H9 (cell line): ENCODE data around the gene SEPTIN7. TPM values are rescaled to one million over a fixed set of nuclear protein-coding genes. Genes with fewer than 3 reads are reported as not detected.
A peak's percentile ranks its signal among the peaks of the same experiment; 100 is the strongest.

ENCODE experiments used
- DNase-seq: peaks from one replicate; pipeline ENCODE4 v3.0.0-alpha.2; 2017
- H2AFZ ChIP-seq: one replicate; pipeline ENCODE4 v1.6.1; 2013; ENCODE audit warnings: mild to moderate bottlenecking, low read length, control low read depth, moderate library complexity
- H2AK5ac ChIP-seq: 2 replicates; pipeline ENCODE4 v1.6.1; 2013; ENCODE audit warnings: low read length, control low read depth, mixed read lengths; ENCODE audit not compliant: insufficient read length
- H2BK120ac ChIP-seq: one replicate; pipeline ENCODE4 v1.6.1; 2013; ENCODE audit warnings: low read depth, mild to moderate bottlenecking, low read length, control low read depth, inconsistent platforms; ENCODE audit not compliant: poor library complexity, severe bottlenecking
- H2BK12ac ChIP-seq: 2 replicates; pipeline ENCODE4 v1.6.1; 2013; ENCODE audit warnings: low read length, control low read depth, mixed read lengths, low read depth; ENCODE audit not compliant: insufficient read length
- H2BK15ac ChIP-seq: 2 replicates; pipeline ENCODE4 v1.6.1; 2013; ENCODE audit warnings: low read depth, low read length, control low read depth
- H2BK20ac ChIP-seq: one replicate; pipeline ENCODE4 v1.6.1; 2013; ENCODE audit warnings: low read depth, mild to moderate bottlenecking, low read length, control low read depth, inconsistent platforms; ENCODE audit not compliant: poor library complexity, severe bottlenecking
- H2BK5ac ChIP-seq: 2 replicates; pipeline ENCODE4 v1.6.1; 2013; ENCODE audit warnings: low read length, control low read depth, mixed read lengths; ENCODE audit not compliant: insufficient read length
- H3K14ac ChIP-seq: 2 replicates; pipeline ENCODE4 v1.6.1; 2013; ENCODE audit warnings: low read length, control low read depth; ENCODE audit not compliant: insufficient read depth
- H3K18ac ChIP-seq: 2 replicates; pipeline ENCODE4 v1.6.1; 2013; ENCODE audit warnings: low read depth, mild to moderate bottlenecking, mixed read lengths, low read length, control low read depth; ENCODE audit not compliant: insufficient read length
- H3K23ac ChIP-seq: 2 replicates; pipeline ENCODE4 v1.6.1; 2013; ENCODE audit warnings: low read length, control low read depth, mixed read lengths, low read depth; ENCODE audit not compliant: insufficient read length
- H3K23me2 ChIP-seq: 2 replicates; pipeline ENCODE4 v1.6.1; 2013; ENCODE audit warnings: low read depth, mild to moderate bottlenecking, mixed read lengths, low read length, control low read depth; ENCODE audit not compliant: insufficient read length, poor library complexity, severe bottlenecking
- H3K27ac ChIP-seq: 2 replicates; pipeline ENCODE4 v1.5.1; 2013; ENCODE audit warnings: low read length, control low read depth, mixed read lengths, low read depth; ENCODE audit not compliant: insufficient read length
- H3K27me3 ChIP-seq: 2 replicates; pipeline ENCODE4 v1.6.1; 2013; ENCODE audit warnings: low read length, control low read depth, inconsistent platforms; ENCODE audit not compliant: insufficient read depth
- H3K4ac ChIP-seq: 2 replicates; pipeline ENCODE4 v1.6.1; 2013; ENCODE audit warnings: low read depth, mild to moderate bottlenecking, control low read depth, inconsistent platforms, low read length, moderate library complexity
- H3K4me1 ChIP-seq: 2 replicates; pipeline ENCODE4 v1.6.1; 2013; ENCODE audit warnings: low read length, control low read depth, inconsistent platforms; ENCODE audit not compliant: insufficient read depth
- H3K4me2 ChIP-seq: 2 replicates; pipeline ENCODE4 v1.6.1; 2013; ENCODE audit warnings: low read length, control low read depth, mixed read lengths; ENCODE audit not compliant: insufficient read length, insufficient read depth
- H3K56ac ChIP-seq: 2 replicates; pipeline ENCODE4 v1.6.1; 2013; ENCODE audit warnings: low read depth, mild to moderate bottlenecking, mixed read lengths, low read length, control low read depth; ENCODE audit not compliant: insufficient read length
- H3K79me1 ChIP-seq: 2 replicates; pipeline ENCODE4 v1.6.1; 2013; ENCODE audit warnings: low read depth, mild to moderate bottlenecking, moderate library complexity, low read length, control low read depth, inconsistent platforms; ENCODE audit not compliant: insufficient read depth, poor library complexity, severe bottlenecking
- H3K79me2 ChIP-seq: 2 replicates; pipeline ENCODE4 v1.6.1; 2013; ENCODE audit warnings: low read length, control low read depth, inconsistent platforms; ENCODE audit not compliant: insufficient read depth
- H3K9ac ChIP-seq: 2 replicates; pipeline ENCODE4 v1.6.1; 2013; ENCODE audit warnings: low read length, control low read depth, mixed read lengths; ENCODE audit not compliant: insufficient read length; ENCODE audit errors: extremely low read depth
- H3K9me3 ChIP-seq: one replicate; pipeline ENCODE4 v1.6.1; 2013; ENCODE audit warnings: low read depth, low read length, inconsistent platforms; ENCODE audit not compliant: control insufficient read depth
- H3T11ph ChIP-seq: one replicate; pipeline ENCODE4 v1.6.1; 2013; ENCODE audit warnings: mild to moderate bottlenecking, low read length, control low read depth, inconsistent platforms
- H4K20me1 ChIP-seq: one replicate; pipeline ENCODE4 v1.6.1; 2013; ENCODE audit not compliant: control insufficient read depth, insufficient read length, insufficient read depth
- H4K5ac ChIP-seq: 2 replicates; pipeline ENCODE4 v1.6.1; 2013; ENCODE audit warnings: low read depth, mild to moderate bottlenecking, mixed read lengths, low read length, control low read depth; ENCODE audit not compliant: insufficient read length
- H4K8ac ChIP-seq: replicated peaks from 2 replicates; pipeline ENCODE4 v1.6.1; 2013; ENCODE audit warnings: low read length, control low read depth, mixed read lengths, low read depth; ENCODE audit not compliant: insufficient read length
- H4K91ac ChIP-seq: 2 replicates; pipeline ENCODE4 v1.6.1; 2013; ENCODE audit warnings: low read depth, mild to moderate bottlenecking, moderate library complexity, mixed read lengths, low read length, control low read depth; ENCODE audit not compliant: insufficient read length
- H3K27ac Mint-ChIP-seq, 3 experiments: 2 replicates in 2 of 3; 3 replicates in 1 of 3; pipeline ENCODE4 v1.8.0; 2020 to 2021; ENCODE audit warnings: mixed read lengths in 3 of 3, mild to moderate bottlenecking in 1 of 3, moderate library complexity in 1 of 3
- H3K27me3 Mint-ChIP-seq: 2 replicates; pipeline ENCODE4 v1.8.0; 2021; ENCODE audit warnings: low read depth, mild to moderate bottlenecking, moderate library complexity, mixed read lengths
- H3K36me3 Mint-ChIP-seq, 3 experiments: 2 replicates in 2 of 3; 3 replicates in 1 of 3; pipeline ENCODE4 v1.8.0; 2020 to 2021; ENCODE audit warnings: low read depth in 3 of 3, mixed read lengths in 3 of 3; ENCODE audit not compliant: insufficient read depth in 1 of 3
- H3K4me1 Mint-ChIP-seq, 2 experiments: 2 replicates each; pipeline ENCODE4 v1.8.0; 2020; ENCODE audit warnings: mixed read lengths in 2 of 2
- H3K4me3 Mint-ChIP-seq, 2 experiments: 2 replicates in 1 of 2; 3 replicates in 1 of 2; pipeline ENCODE4 v1.8.0; 2020 to 2021; ENCODE audit warnings: mild to moderate bottlenecking in 2 of 2, mixed read lengths in 2 of 2, moderate library complexity in 1 of 2
- H3K9me3 Mint-ChIP-seq, 2 experiments: 2 replicates in 1 of 2; 3 replicates in 1 of 2; pipeline ENCODE4 v1.8.0; 2020; ENCODE audit warnings: mild to moderate bottlenecking in 2 of 2, mixed read lengths in 2 of 2, moderate library complexity in 1 of 2
- WGBS: extraction: QIAGEN DNeasy Blood & Tissue Kit; methylation state at CpG from one replicate; pipeline ENCODE4 v1.1.7; 2013; ENCODE audit warnings: missing lambda C conversion rate, low lambda C conversion rate, mixed read lengths; ENCODE audit not compliant: insufficient read length; ENCODE audit errors: extremely low coverage; 5-methylcytosine and 5-hydroxymethylcytosine counted together
- total RNA-seq: library from RNA; stranded (reverse); gene quantifications from 2 replicates; pipeline ENCODE4 v1.2.1, GENCODE V29; 2021
- TF ChIP-seq, protein P1 (sequence below): fragments of 200-600 bp; sonication (generic); conservative IDR thresholded peaks from 3 replicates; pipeline ENCODE4 v1.8.0; 2021; ENCODE audit warnings: antibody characterized with exemption, mild to moderate bottlenecking

SEPTIN7 gene
- total RNA-seq, 1 experiment from 2014 or later, result 184 TPM

DNA sequence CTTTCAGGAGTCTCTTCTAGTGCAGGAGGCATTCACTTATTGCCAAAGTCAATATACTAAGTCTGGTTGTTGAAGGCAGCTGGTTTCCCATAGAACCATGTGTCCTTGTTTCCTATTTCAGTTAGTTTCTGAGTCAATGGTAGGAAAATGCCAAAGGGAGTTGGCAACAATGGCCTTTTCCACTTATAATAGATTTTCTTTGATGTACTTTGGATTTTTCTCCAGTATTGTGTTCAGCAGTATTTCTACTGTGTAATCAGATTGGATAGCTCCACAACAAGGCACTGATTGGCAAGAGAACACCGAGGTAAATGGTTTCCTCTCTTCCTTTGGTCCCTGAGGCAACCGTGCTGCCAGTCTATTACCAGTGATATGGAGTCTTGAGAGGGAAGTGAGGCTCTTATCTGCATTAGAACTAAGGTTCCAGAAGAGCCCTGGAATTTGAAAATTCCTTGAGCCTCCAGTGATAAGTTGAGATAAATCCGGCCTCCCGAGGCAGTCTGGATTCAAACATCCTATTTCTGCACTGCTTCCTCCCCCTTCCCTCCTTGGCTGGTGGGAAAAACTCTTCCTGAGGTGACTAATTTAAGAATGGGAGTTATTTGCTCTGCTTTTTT lies 7.9 kb upstream of the SEPTIN7 start:
- no peak overlapping the region for H4K8ac ChIP-seq
- H3K23me2 ChIP-seq, result no peaks in the 10 kb centered on the region
- H3K27me3 ChIP-seq, result no peaks in the 10 kb centered on the region
- peaks cover 12 to 18% of the 10 kb centered on the region in 2 experiments for H3K4me1 Mint-ChIP-seq
- no peaks in the 10 kb centered on the region for H3K79me2 ChIP-seq
- H3K4ac ChIP-seq, result no peak overlapping the region
- no peaks in the 10 kb centered on the region for H3K79me1 ChIP-seq
- H3K56ac ChIP-seq, result no peak overlapping the region
- H3K9me3 ChIP-seq, result no peaks in the 10 kb centered on the region
- no peak overlapping the region for H3K9ac ChIP-seq
- H2AFZ ChIP-seq, result no peak overlapping the region
- peaks cover 5 to 11% (median 11%) of the 10 kb centered on the region in 3 experiments; a peak in 6 of 7 replicates for H3K36me3 Mint-ChIP-seq
- H3K4me1 ChIP-seq, result no peaks in the 10 kb centered on the region
- no peak overlapping the region for H3K18ac ChIP-seq
- H2BK5ac ChIP-seq, result no peak overlapping the region
- H4K91ac ChIP-seq, result no peak overlapping the region
- H3K27me3 Mint-ChIP-seq, result no peaks in the 10 kb centered on the region
- no peak overlapping the region for H3T11ph ChIP-seq
- no peak overlapping the region for H4K5ac ChIP-seq
- H3K4me3 Mint-ChIP-seq, result no peak overlapping the region
- no peak overlapping the region for H3K14ac ChIP-seq
- peak overlapping the region in 2 of 3 experiments; percentile 40 to 70; a peak in 2 of 7 replicates for H3K27ac Mint-ChIP-seq
- H3K23ac ChIP-seq, result no peak overlapping the region
- H3K4me2 ChIP-seq, result no peak overlapping the region
- no peak for DNase-seq
- H2BK12ac ChIP-seq, result no peak overlapping the region
- no peak overlapping the region for H2BK15ac ChIP-seq
- H2AK5ac ChIP-seq, result no peak overlapping the region
- no peaks in the 10 kb centered on the region for H4K20me1 ChIP-seq
- WGBS, result no CpG with 5 or more reads among the region's 4 CpGs
- H2BK20ac ChIP-seq, result no peak overlapping the region
- peaks cover 12 to 13% of the 10 kb centered on the region in 2 experiments for H3K9me3 Mint-ChIP-seq
- TF ChIP-seq, protein P1, sequence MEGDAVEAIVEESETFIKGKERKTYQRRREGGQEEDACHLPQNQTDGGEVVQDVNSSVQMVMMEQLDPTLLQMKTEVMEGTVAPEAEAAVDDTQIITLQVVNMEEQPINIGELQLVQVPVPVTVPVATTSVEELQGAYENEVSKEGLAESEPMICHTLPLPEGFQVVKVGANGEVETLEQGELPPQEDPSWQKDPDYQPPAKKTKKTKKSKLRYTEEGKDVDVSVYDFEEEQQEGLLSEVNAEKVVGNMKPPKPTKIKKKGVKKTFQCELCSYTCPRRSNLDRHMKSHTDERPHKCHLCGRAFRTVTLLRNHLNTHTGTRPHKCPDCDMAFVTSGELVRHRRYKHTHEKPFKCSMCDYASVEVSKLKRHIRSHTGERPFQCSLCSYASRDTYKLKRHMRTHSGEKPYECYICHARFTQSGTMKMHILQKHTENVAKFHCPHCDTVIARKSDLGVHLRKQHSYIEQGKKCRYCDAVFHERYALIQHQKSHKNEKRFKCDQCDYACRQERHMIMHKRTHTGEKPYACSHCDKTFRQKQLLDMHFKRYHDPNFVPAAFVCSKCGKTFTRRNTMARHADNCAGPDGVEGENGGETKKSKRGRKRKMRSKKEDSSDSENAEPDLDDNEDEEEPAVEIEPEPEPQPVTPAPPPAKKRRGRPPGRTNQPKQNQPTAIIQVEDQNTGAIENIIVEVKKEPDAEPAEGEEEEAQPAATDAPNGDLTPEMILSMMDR, result no peak
- H3K27ac ChIP-seq, result no peak overlapping the region
- H2BK120ac ChIP-seq, result no peak overlapping the region
